Measurements from ENCODE around the gene MAP4K1.

DNA sequence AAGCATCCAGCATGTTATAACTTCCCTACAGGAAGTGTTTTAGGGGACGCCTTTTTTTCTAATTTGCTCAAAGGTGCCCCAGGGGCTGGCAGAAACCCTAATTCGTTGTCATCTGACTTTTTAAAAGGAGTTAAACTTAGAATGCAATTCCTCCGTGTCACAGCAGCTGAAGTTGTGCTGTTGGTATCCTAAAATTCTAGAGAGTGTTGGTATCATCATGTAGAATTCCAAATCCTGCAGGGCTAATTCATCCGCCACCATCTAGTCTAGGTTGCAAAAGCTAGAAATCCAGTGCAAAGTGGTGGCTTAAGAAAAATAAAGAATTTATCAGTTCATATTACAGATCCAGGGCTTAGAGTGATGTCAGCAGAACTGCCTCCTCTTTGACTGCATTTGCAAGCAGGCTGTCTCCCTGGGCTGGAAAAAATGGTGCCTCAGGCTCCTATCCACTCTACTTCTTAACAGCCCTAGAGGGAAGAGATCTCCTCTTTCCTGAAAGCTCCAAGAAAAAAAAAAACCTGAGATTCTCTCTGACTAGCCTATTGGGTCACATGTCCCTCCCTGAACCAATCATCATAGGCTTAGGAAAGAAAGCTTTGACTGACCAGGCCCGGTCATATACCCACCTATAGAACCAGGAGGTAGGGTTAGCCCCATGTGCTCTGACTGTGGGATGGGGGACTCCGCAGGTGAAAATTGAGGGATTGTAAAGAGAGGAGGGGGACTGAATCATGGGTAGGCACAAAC is 73.0 kb downstream of the MAP4K1 start:
- TF ChIP-seq ISL1 (CRISPR knock-in tag; IDR thresholded peaks at IDR 0.05) (no peak), ZFP30 (CRISPR knock-in tag; IDR thresholded peaks at IDR 0.05) (no peak)
- TF ChIP-seq, protein P1, sequence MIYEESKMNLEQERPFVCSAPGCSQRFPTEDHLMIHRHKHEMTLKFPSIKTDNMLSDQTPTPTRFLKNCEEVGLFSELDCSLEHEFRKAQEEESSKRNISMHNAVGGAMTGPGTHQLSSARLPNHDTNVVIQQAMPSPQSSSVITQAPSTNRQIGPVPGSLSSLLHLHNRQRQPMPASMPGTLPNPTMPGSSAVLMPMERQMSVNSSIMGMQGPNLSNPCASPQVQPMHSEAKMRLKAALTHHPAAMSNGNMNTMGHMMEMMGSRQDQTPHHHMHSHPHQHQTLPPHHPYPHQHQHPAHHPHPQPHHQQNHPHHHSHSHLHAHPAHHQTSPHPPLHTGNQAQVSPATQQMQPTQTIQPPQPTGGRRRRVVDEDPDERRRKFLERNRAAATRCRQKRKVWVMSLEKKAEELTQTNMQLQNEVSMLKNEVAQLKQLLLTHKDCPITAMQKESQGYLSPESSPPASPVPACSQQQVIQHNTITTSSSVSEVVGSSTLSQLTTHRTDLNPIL (CRISPR knock-in tag; IDR thresholded peaks at IDR 0.05; ENCODE audit: low read depth) = no peak
